ENCODE measurements around the gene LRP1-AS.

The LRP1-AS gene

DNA sequence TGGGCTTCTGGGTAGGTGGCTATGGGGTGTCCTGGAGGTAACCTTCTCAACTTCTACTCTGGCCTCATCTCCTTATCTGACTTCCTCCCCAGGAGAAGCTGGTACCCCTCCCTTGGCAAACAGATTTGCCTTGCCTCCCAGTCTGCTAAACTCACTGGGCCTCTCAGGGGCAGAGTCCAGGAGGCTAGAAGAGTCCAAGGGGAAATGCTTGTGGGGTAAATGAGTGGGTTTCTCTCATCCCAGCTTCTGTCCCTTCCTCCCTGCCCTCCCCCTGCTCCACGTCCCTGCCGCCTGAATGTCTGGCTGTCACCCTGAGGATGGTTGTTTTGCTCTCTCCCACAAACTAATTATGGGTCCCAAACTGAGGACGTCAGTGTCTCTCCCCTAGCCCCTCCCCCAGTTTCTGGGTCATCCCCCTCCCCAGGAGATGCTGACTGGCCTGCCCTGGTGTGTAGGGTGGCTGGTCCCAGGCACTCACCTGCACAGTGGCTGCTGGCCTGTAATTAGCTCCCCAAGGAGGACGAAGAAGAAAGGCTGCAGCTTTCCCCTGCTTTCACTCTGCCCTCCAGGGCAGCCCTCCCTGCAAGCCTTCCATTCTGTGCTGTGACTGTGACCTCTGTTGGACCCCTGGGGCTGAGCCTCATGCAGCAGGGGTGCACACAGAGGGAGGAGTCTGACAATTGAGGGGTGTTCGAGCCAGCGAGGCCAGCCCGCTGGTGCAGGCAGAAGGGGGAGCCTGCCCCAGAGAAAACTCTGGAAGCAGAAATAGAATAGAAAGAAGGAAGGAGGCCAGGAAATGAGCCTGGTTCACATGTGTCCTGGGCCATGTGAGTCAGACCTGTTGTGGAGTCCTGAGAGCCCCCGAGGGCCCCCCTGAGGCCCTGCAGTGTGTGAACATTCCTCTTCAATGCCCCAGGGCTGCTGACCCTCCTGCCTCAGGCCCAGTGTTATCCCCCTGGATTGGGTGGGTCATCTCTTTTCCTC, at the start of gene LRP1-AS:
Gene LRP1-AS, minus strand, starts transcription at position 659 of the 984 bp plus-strand sequence.
- DNase-seq: no peak

DNA sequence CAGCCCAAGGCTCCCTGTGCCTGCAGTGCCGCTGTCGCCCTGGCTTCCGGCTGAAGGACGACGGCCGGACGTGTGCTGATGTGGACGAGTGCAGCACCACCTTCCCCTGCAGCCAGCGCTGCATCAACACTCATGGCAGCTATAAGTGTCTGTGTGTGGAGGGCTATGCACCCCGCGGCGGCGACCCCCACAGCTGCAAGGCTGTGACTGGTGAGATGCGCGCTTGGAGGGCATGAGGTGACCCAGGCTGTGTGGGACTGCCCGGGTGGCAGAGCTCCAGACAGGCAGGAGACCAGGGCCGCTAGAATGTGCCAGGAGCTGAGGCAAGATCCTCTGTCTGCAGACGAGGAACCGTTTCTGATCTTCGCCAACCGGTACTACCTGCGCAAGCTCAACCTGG, 49.5 kb upstream of the LRP1-AS start:
- DNase-seq: no peak

DNA sequence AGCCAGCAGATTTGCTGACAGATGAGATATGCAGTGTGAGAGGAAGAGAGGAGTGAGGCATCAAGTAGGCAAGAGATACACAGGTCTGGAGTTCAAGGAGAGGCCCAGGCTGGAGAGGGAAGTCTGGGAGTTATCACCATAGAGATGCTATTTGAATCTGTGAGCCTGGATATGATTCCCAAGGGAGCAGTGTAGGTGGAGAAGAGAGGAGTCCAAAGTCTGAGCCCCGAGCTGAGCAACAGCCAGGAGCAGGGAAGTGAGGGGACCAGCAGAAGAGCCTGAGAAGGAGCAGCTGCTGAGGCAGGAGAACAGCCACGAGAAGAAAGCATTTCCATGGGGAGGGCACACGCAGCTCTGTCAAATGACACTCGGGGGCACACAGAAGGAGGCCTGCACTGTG, 49.0 kb upstream of the LRP1-AS start:
- no peak for DNase-seq

DNA sequence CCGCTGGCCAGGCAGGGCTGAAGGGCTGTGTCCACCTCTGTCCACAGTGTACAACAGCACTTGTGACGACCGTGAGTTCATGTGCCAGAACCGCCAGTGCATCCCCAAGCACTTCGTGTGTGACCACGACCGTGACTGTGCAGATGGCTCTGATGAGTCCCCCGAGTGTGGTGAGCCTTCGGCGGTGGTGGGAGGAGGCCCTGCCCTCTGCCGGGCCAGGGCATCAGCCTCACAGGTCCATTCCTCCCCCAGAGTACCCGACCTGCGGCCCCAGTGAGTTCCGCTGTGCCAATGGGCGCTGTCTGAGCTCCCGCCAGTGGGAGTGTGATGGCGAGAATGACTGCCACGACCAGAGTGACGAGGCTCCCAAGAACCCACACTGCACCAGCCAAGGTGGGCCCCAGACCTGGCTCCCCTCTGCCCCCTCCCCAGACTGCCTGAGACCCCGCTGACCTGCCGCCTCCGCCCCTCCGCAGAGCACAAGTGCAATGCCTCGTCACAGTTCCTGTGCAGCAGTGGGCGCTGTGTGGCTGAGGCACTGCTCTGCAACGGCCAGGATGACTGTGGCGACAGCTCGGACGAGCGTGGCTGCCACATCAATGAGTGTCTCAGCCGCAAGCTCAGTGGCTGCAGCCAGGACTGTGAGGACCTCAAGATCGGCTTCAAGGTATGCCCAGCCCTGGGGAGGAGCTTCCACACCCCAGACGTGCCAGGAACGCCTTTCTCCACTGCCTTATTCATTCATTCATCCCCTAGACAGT, 48.4 kb upstream of the LRP1-AS start:
- DNase-seq: no peak

DNA sequence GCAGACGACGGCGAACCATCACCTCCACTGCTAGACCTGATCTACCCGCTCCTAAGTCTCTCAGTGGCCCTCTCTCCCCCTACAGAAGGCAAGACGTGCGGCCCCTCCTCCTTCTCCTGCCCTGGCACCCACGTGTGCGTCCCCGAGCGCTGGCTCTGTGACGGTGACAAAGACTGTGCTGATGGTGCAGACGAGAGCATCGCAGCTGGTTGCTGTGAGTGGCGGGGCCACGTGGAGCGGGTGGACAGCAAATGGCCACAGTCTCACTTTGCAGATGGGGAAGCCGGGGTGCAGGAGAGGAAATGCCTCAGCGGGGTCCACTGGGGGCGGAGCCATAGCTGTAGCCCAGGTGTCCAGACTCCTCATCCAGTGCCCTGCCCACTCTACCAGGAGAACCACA, 47.8 kb upstream of the LRP1-AS start:
- no peak for DNase-seq

DNA sequence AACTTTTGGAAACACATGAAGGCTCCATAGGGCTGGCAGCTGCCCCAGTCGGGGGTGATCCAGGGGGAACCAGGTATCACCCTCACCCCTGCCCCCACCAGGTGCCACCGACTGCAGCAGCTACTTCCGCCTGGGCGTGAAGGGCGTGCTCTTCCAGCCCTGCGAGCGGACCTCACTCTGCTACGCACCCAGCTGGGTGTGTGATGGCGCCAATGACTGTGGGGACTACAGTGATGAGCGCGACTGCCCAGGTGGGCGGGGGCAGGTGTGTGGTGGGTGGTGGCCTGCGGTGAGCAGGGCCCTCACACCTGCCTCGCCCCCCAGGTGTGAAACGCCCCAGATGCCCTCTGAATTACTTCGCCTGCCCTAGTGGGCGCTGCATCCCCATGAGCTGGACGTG, 46.8 kb upstream of the LRP1-AS start:
- DNase-seq: no peak

DNA sequence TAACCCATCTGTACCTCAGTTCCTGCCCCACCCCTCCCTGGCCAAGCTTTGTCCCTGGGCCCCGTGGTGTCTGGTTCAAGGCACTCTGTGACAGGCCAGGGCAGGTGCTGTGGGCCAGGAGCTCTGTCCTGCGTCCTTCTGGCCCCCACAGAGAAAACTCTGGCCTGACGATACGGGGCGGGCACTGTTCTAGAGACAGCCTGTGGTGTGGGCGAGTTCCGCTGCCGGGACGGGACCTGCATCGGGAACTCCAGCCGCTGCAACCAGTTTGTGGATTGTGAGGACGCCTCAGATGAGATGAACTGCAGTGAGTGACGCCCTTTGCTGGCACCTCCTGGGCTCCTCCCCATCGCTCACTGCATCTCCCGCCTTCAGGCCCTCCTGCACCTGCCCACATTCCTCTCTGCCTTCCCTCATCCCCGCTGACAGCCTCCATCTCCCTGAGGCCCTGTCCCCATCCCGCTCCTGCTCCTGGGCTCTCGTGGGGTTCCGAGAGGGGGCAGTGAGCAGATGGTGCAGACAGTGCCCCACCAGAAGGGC, 46.4 kb upstream of the LRP1-AS start:
- no peak for DNase-seq

DNA sequence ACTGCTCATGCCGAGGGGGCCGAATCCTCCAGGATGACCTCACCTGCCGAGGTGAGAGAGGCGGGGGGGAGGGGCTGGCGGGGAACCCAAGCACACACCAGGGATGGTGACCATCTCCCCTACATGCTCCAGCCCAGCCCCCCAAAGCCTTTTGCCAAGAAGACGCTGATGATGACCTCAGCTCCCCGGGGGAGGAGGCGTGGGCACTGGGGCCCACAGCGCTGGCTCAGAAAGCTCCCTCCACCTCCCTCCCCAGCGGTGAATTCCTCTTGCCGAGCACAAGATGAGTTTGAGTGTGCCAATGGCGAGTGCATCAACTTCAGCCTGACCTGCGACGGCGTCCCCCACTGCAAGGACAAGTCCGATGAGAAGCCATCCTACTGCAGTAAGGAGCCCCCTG, 45.5 kb upstream of the LRP1-AS start:
- DNase-seq: no peak

DNA sequence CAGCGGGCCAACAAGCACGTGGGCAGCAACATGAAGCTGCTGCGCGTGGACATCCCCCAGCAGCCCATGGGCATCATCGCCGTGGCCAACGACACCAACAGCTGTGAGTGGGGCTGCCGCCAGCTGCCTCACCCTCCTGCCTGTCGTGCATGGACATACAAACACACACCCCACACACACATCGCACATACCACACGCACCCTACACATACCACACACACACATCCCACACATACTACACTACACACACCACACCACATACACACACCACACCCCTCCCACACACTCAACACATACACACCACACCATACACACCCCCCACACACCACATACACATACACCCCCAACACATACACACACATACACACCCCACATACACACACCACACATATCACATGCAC, 44.0 kb upstream of the LRP1-AS start:
- no peak for DNase-seq

DNA sequence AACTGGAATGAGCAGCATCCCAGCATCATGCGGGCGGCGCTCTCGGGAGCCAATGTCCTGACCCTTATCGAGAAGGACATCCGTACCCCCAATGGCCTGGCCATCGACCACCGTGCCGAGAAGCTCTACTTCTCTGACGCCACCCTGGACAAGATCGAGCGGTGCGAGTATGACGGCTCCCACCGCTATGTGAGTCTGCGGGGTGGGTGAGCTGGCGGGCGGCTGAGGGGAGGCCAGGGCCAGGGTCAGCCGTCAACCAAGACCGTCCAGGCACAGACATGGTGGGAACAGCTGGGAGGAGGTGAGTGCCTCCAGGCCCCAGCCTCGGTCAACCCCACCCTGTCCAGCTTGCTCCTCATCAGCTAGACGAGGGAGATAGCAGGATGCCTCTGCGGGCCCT, 43.4 kb upstream of the LRP1-AS start:
- DNase-seq: no peak

DNA sequence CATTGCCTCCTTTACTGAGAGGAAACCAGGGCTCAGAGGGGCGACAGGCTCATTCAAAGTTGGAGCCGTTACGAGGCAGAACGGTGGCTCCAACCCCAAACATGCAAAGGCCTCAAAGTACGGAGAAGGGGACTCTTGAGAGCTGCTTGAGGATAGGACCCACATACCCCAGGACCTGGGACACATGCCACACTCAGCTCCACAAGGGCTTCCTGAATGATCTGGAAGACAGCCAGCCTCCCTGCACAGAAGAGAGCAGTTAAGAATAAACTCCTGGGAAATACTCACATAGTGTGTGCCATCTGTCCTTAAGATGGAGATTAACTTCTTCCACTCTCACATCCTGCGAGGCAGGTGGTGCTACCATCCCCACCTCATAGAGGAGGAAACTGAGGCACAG, 42.6 kb upstream of the LRP1-AS start:
- no peak for DNase-seq

DNA sequence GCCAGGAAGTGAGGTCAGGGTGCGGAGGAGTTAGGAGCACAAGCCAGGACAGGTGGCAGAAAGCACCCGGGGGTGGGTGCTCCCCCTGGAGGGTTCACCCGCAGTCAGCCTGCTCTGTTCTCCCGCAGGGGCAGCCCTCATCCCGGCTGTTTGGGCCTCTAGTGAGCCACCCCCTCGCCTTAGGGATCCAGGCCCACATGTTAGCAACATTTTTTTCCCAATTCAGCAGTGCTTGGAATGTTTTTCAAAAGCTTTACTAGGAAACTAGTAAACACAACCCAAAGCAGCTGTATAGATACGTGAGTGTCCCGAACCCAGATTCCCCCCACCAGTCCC, 40.6 kb upstream of the LRP1-AS start:
- no peak for DNase-seq

DNA sequence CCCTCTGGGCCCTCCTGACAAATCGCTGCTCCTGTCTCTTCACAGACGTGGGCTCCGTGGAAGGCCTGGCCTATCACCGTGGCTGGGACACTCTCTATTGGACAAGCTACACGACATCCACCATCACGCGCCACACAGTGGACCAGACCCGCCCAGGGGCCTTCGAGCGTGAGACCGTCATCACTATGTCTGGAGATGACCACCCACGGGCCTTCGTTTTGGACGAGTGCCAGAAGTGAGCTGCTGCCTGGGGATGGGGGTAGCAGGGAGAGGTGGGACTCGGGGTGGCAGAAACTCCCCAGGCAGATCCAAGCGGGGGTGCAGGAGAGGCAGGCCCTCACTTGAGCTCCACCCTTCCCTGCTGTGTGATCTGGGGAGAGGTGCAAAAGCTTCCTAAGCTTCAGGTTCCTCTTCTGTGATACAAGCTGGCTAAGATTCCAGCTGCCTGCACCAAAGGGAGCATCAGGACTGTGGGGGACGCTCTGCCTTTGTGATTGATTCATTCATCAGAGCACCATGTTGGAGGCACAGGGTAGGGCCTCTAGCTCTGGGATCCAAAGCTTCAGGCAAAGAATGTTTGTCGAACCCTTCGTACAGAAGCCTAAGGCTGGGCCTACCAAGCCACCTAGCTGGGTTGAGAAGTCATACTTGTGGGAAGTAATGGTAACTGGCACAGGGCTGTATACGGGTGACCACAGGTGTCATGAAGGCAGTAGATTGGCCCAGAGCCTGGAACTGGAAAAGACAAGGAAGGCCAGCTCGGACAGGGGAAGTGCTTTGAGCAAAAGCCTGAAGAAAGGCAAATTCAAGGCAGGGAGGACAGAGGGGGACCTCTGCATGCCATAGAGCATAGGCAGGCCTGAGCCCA, 40.0 kb upstream of the LRP1-AS start:
- no peak for DNase-seq

DNA sequence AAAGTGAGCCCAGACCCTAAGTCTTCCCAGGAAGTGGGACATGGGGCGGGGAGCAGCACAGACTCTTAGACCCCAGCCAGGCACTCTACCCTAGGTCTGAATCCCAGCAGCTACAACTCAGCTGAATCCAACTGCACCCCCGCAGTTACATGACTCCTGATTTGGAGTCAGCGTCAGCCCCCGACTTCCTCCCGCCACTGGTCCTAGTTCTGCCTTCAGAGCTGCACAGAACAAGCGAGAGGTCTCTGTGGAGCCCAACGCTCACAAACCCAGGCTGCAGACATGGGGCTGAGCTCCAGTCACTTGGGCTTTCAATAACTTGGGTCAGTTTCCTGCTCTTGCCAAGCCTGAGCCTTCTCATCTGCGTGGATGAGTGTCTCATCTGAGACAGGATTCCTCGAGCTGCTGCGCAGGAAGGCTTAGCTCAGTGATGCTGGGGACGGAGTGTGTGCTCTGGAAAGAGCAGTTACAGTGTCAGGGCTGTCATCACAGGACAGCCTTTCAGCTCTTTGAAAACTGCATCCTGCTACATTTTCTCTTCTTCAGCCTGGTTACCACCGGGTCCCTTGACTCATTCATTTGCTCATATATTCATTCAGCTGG, 38.6 kb upstream of the LRP1-AS start:
- DNase-seq: no peak

DNA sequence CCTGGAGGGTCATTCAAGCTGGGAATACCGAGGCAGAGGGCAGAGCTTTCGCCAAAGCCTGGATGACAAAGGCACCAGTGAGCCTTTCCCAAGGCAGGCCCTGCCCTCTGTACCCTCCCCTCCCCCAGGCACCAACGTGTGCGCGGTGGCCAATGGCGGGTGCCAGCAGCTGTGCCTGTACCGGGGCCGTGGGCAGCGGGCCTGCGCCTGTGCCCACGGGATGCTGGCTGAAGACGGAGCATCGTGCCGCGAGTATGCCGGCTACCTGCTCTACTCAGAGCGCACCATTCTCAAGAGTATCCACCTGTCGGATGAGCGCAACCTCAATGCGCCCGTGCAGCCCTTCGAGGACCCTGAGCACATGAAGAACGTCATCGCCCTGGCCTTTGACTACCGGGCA, 38.0 kb upstream of the LRP1-AS start:
- DNase-seq: no peak

DNA sequence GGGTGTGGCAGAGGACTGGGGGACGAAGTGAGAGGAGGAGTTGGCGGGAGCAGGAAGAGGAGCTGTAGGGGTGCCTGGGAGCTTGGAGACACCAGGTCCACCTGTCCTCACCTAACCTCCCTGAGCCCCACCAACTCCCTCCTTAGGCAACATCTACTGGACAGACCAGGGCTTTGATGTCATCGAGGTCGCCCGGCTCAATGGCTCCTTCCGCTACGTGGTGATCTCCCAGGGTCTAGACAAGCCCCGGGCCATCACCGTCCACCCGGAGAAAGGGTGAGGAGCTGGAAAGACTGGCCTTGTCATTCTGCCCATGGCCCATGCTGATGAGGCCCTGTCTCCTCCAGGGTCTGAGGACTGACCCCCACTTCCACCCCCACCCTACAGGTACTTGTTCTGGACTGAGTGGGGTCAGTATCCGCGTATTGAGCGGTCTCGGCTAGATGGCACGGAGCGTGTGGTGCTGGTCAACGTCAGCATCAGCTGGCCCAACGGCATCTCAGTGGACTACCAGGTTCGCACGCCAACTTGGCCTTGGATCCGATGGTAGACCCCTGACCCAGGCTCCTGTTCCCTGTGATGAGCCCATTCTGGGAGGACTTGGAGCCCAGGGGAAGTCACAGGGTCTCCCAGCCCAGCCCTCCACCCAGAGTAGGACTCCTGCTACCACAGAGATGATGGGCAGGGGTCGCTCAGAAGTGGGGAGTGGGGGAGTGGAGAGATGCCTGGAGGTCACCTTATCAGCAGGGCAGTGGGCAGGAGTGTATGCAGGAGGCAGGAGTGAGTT, 36.7 kb upstream of the LRP1-AS start:
- no peak for DNase-seq

DNA sequence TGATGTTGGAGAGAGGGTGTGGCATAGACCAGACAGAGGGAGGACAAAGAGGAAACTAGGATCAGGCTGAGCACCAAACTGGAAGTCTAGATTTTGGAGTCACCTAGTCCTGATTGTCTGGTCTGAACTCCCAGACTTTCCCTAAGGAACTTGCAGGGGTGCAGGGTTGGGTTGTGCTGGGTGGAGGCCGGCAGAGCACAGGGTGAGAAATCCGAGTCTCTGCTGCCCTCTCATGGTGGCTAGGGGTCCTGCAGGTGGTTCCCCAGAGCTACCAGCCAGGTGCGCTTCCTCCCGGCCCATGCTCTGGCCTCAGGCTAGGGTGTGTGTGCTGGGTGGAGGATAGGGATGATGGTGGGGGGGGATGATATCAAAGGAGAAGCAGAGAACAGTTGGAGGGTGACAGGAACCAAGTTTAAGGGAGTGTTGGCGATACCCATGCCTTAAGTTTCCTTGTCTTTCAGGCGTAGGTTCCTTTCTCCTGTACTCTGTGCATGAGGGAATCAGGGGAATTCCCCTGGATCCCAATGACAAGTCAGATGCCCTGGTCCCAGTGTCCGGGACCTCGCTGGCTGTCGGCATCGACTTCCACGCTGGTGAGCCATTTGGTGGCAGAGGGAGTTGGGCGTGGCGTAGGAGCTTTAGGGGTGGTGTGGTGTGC, 35.6 kb upstream of the LRP1-AS start:
- peak; percentile 76 for DNase-seq

DNA sequence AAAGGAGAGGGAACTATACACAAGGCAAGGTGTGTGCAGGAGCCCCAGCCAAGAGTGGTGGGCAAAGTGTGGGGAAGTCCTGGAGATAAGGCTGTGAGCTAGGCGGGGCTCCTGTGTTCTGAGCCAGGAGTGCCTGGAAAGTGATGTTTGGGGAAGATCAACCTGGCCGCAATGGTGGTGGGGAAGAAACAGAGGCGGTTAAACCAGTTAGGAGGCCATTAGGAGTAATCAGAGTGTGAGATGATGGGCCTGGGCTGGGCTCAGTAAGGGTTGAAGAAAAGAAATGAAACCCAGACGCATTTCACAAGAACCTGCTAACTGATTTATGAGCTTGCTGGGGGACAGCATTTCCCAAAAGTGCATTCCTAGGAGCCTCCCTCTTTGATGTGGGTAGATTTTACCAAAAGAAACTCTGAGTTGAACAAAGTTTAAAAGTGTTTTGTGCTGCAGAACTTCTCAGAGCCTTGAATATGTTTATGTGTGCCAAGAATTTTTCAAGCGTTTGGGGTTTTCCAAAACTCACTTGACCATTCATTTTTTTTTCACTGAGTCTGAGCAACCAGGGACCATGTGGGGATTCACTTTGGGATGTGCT, 34.2 kb upstream of the LRP1-AS start:
- no peak for DNase-seq

DNA sequence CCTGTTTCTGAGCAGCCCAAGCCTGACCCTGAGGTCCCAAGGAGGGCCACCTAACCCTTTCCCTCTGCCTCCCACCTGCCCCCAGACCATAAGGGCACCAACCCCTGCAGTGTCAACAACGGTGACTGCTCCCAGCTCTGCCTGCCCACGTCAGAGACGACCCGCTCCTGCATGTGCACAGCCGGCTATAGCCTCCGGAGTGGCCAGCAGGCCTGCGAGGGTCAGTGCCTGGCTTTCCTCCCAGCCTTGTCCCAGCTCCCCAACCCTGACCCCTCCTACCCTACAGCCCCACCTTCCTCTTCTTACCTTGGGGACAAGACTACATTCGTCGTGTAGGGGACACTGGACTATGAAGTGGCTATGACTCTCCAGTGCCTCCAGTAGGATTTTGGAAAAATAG, 33.7 kb upstream of the LRP1-AS start:
- DNase-seq: no peak

DNA sequence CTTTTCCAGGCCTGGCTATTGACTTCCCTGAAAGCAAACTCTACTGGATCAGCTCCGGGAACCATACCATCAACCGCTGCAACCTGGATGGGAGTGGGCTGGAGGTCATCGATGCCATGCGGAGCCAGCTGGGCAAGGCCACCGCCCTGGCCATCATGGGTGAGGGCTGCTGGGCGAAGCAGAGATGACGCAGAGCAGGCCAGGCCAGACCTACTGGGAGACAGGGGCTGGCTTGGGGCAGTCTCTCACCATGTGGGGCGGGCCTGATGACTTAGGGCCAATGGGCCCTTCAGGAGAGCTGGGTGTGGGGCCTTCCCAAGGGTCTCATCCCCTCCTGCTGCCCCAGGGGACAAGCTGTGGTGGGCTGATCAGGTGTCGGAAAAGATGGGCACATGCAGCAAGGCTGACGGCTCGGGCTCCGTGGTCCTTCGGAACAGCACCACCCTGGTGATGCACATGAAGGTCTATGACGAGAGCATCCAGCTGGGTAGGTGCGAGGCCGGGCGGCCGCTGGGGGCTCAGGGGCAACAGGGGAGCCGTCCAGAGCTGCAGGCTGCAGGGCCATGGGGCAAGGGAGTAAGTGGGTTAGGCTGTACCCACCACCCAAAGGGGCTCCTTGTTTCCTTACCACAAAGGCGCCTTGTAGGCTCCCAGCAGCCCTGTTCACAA, 33.0 kb upstream of the LRP1-AS start:
- DNase-seq: no peak
